Omental fat pad (tissue), 4 donors: ENCODE measurements around the gene DIABLO. TPM values are rescaled to one million over a fixed set of nuclear protein-coding genes. Genes with fewer than 3 reads are reported as not detected.

Experiments used
- ATAC-seq: fragments of 150-250 bp; one replicate; pipeline ENCODE4 v1.9.1; 2016; ENCODE audit warnings: mild to moderate bottlenecking, moderate library complexity; ENCODE audit not compliant: low FRiP score
- DNase-seq: peaks from one replicate; pipeline ENCODE4 v3.0.0-alpha.2; 2019; ENCODE audit warnings: low spot score
- small RNA-seq: library from RNA; depleted of rRNA; stranded (forward); fragments of <200 nt; gene quantifications from one replicate; pipeline ENCODE3, GENCODE V24; 2016
- total RNA-seq, 4 donors: library from RNA; depleted of rRNA; stranded (reverse); fragments of >200 nt; gene quantifications; one replicate each; pipeline ENCODE4 v1.1.0, GENCODE V29; 2016
- TF ChIP-seq, protein P1 (sequence below), 3 donors: fragments of 450-650 bp; IDR thresholded peaks; one replicate each; pipeline ENCODE4 v1.5.1; 2016 to 2017; ENCODE audit warnings: antibody characterized with exemption in 3 of 3, mild to moderate bottlenecking in 3 of 3, moderate library complexity in 2 of 3

DIABLO gene
- total RNA-seq, 4 donors from 2014 or later = 40.7 to 54.3 (median 48.7) TPM

DNA sequence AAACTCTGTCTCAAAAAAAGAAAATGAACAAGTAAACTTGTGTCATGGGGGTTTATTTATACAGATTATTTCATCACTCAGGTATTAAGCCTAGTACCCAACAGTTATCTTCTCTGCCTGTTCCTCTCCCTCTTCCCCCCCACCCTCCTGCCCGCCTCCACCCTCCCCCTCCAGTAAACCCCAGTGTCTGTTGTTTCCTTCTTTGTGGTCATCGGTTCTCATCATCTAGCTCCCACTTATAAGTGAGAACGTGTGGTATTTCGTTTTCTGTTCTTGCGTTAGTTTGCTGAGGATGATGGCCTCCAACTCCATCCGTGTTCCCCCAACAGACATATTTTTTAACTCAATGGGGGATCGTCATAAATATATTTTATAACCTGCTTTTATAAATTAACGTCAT lies 64.2 kb downstream of the DIABLO start:
- DNase-seq (no peak), ATAC-seq (no peak)
- TF ChIP-seq, protein P1, sequence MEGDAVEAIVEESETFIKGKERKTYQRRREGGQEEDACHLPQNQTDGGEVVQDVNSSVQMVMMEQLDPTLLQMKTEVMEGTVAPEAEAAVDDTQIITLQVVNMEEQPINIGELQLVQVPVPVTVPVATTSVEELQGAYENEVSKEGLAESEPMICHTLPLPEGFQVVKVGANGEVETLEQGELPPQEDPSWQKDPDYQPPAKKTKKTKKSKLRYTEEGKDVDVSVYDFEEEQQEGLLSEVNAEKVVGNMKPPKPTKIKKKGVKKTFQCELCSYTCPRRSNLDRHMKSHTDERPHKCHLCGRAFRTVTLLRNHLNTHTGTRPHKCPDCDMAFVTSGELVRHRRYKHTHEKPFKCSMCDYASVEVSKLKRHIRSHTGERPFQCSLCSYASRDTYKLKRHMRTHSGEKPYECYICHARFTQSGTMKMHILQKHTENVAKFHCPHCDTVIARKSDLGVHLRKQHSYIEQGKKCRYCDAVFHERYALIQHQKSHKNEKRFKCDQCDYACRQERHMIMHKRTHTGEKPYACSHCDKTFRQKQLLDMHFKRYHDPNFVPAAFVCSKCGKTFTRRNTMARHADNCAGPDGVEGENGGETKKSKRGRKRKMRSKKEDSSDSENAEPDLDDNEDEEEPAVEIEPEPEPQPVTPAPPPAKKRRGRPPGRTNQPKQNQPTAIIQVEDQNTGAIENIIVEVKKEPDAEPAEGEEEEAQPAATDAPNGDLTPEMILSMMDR (IDR thresholded peaks at IDR 0.05) = no peak

DNA sequence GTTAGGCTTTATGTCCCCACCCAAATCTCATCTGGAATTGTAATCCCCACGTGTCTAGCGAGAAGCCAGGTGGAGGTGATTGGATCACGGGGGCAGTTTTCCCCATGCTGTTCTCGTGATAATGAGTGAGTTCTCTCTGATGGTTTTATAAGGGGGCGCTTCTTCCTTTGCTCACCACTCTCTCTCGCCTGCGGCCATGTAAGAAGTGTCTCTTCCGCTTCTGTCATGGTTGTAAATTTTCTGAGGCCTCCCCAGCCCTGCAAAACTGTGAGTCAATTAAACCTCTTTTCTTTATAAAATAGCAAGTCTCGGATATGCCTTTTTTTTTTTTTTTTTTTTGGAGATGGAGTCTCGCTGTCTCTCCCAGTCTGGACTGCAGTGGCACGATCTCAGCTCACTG lies 65.1 kb downstream of the DIABLO start:
- TF ChIP-seq, protein P1 (IDR thresholded peaks at IDR 0.05) = no peak
- DNase-seq = no peak
- ATAC-seq = no peak

DNA sequence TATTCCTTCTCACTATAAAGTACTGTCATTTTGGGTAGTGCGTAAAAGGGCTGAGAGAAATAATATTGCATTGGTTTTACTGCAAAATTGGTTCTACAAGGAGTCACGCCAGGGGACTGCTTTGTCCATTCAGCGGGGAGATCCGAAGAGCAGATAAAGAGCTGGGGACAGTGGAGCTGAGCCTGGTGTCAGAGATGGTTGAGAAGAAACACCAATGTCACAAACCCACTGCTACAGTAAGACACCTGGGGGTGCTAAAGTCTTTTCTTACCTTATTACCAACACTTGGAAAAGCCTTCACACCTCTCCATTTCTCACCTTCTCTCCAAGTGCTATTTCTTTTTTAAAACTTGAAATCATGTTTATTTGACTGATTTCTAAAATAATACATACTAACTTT lies 66.0 kb downstream of the DIABLO start:
- DNase-seq (no peak), ATAC-seq (no peak)
- TF ChIP-seq, protein P1 (IDR thresholded peaks at IDR 0.05) = no peak

DNA sequence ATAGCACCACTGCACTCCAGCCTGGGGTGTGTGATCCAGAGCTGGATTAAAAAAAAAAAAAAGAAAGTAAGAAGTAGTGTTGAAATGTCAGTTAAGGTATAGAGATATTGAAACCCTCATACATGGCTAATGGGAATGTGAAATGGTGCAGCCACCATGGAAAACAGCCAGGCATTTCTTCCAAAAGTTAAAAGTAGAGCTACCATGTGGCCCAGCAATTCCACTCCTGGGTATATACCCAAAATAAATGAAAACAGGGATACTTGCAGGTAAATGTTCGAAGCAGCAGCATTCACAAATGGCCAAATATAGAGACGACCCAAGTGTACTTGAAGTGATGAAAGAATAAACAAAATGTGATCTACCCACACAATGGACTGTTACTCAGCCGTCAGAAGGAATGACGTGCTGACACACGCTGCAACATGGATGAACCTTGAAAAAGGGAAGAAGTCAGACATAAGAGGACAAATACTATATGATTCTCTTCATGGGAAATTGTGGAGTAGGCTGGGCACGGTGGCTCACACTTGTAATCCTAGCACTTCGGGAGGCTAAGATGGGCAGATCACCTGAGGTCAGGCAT lies 67.1 kb downstream of the DIABLO start:
- no peak for DNase-seq

More for the DNA sequence above, 67.1 kb downstream of the DIABLO start:
- TF ChIP-seq, protein P1 (IDR thresholded peaks at IDR 0.05) = no peak
- no peak for ATAC-seq

Small RNA genes within 50 kb of the gene (small RNA-seq; reads per million reads assigned to genes)
- gene DIABLO = not detected

Other genes starting within 250 kb of the DIABLO start
- 1 to 10 TPM; 2.8 to 4.9 (median 3.4) TPM for gene BCL7A, start 204.2 kb downstream of the DIABLO start, total RNA-seq
- gene MLXIP, start 147.3 kb downstream of the DIABLO start, total RNA-seq = 10 to 100 TPM; 17.4 to 49.6 (median 32.6) TPM
- not detected for gene IL31, start 51.8 kb downstream of the DIABLO start, total RNA-seq
- gene LRRC43, start 42.9 kb downstream of the DIABLO start, total RNA-seq = 1 to 10 TPM in 2 of 4 donors, under 1 TPM in 1, not detected in 1; 0.84 to 1.6 (median 1.1) TPM
- under 1 TPM in 2 of 4 donors, not detected in 2; 0.24 to 0.37 TPM for gene B3GNT4, start 22.3 kb downstream of the DIABLO start, total RNA-seq
- gene VPS33A, start 40.4 kb upstream of the DIABLO start, total RNA-seq = 10 to 100 TPM in 3 of 4 donors, 1 to 10 TPM in 1; 8.7 to 17.7 (median 11.0) TPM
- gene CLIP1, start 196.6 kb upstream of the DIABLO start, total RNA-seq = 100 to 1,000 TPM in 1 of 4 donors, 10 to 100 TPM in 3; 72.8 to 189 (median 91.7) TPM